Bronchial epithelial cell (primary cell): ENCODE measurements around the gene EED. TPM values are rescaled to one million over a fixed set of nuclear protein-coding genes. Genes with fewer than 3 reads are reported as not detected.

Source experiments
- DNase-seq: peaks from one replicate; pipeline ENCODE4 v3.0.0-alpha.2; 2010; ENCODE audit warnings: low read depth
- FAIRE-seq: peaks from 2 replicates; lab custom pipeline; 2011; peaks lifted over from hg19 to GRCh38; lab: Jason Lieb, UNC
- H3K27me3 ChIP-seq: 2 replicates; pipeline ENCODE4 v1.5.1; 2011; ENCODE audit warnings: low read length; ENCODE audit not compliant: control insufficient read depth, insufficient read depth
- H3K36me3 ChIP-seq: 2 replicates; pipeline ENCODE4 v1.5.1; 2011; ENCODE audit warnings: low read length; ENCODE audit not compliant: control insufficient read depth, insufficient read depth
- H3K4me3 ChIP-seq: 2 replicates; pipeline ENCODE4 v1.5.1; 2011; ENCODE audit warnings: mild to moderate bottlenecking, low read depth, low read length, control low read depth
- CTCF ChIP-seq: IDR thresholded peaks from 2 replicates; pipeline ENCODE4 v1.5.1; 2011; ENCODE audit warnings: mild to moderate bottlenecking, moderate library complexity, low read length, control low read depth, inconsistent platforms; ENCODE audit not compliant: insufficient read depth, severe bottlenecking
- total RNA-seq: library from RNA; depleted of rRNA; stranded (reverse); fragments of >200 nt; gene quantifications from 2 replicates; pipeline ENCODE4 v1.2.1, GENCODE V29; 2014

The EED gene
- total RNA-seq, 1 donor from 2014 or later, result 13.7 TPM

GRCh38 chr11:86291466-86292262 lies 47.1 kb downstream of the EED start:
- DNase-seq (peak; percentile 79), FAIRE-seq (no peak)
- no peaks in the 10 kb centered on the region for H3K36me3 ChIP-seq
- H3K4me3 ChIP-seq, result no peak overlapping the region
- no peaks in the 10 kb centered on the region for H3K27me3 ChIP-seq
- peak; percentile 61 for TF ChIP-seq CTCF

- FAIRE-seq (no peak), DNase-seq (no peak)
- H3K36me3 ChIP-seq, result no peaks in the 10 kb centered on the region
- no peaks in the 10 kb centered on the region for H3K27me3 ChIP-seq
- H3K4me3 ChIP-seq, result no peak overlapping the region
- TF ChIP-seq CTCF, result no peak
Measured at GRCh38 chr11:86292912-86293616, 48.5 kb downstream of the EED start.

GRCh38 chr11:86294026-86294425 lies 49.5 kb downstream of the EED start:
- Histone ChIP-seq H3K27me3 (no peaks in the 10 kb centered on the region), H3K4me3 (no peak overlapping the region), H3K36me3 (no peaks in the 10 kb centered on the region)
- TF ChIP-seq CTCF, result no peak
- DNase-seq (no peak), FAIRE-seq (no peak)

GRCh38 chr11:86301742-86302091 lies 57.2 kb downstream of the EED start:
- H3K27me3 ChIP-seq, result no peaks in the 10 kb centered on the region
- FAIRE-seq (no peak), DNase-seq (no peak)
- H3K36me3 ChIP-seq, result no peaks in the 10 kb centered on the region
- peak overlapping the region; percentile 70 for H3K4me3 ChIP-seq
- no peak for TF ChIP-seq CTCF

GRCh38 chr11:86302092-86302793 lies 57.7 kb downstream of the EED start, which contains the start of gene HIKESHI:
TSS of gene HIKESHI (plus strand) at chr11:86302240. CDS start at chr11:86302449, 209 bp downstream.
- peak; percentile 60 for FAIRE-seq
- Histone ChIP-seq H3K27me3 (no peaks in the 10 kb centered on the region), H3K4me3 (peak within 1 kb of the TSS; percentile 70), H3K36me3 (no peaks in the 10 kb centered on the region)
- peak; percentile 90 for DNase-seq
- no peak for TF ChIP-seq CTCF
